Mesenchymal stem cell (in vitro differentiated cells and primary cell): ENCODE measurements around the gene RBM45.

Experiments
- DNase-seq: peaks from one replicate; pipeline ENCODE4 v3.0.0-alpha.2; 2013
- H2AFZ ChIP-seq: one replicate; pipeline ENCODE4 v1.6.1; 2013; ENCODE audit warnings: low read depth, mild to moderate bottlenecking, control low read depth, inconsistent platforms, low read length, moderate library complexity
- H2AK5ac ChIP-seq: 2 replicates; pipeline ENCODE4 v1.6.1; 2013; ENCODE audit warnings: low read length, moderate library complexity, mild to moderate bottlenecking, inconsistent platforms; ENCODE audit not compliant: severe bottlenecking
- H2BK120ac ChIP-seq: one replicate; pipeline ENCODE4 v1.6.1; 2013; ENCODE audit warnings: low read depth, mild to moderate bottlenecking, inconsistent platforms, low read length, moderate library complexity
- H2BK12ac ChIP-seq, 2 experiments: one replicate each; pipeline ENCODE4 v1.6.1; 2013; ENCODE audit warnings: inconsistent platforms in 2 of 2, low read length in 2 of 2, mild to moderate bottlenecking in 2 of 2, moderate library complexity in 2 of 2, control low read depth in 1 of 2
- H2BK15ac ChIP-seq: one replicate; pipeline ENCODE4 v1.6.1; 2013; ENCODE audit warnings: mild to moderate bottlenecking, low read depth, inconsistent platforms; ENCODE audit not compliant: poor library complexity, severe bottlenecking
- H2BK5ac ChIP-seq: 2 replicates; pipeline ENCODE4 v1.6.1; 2013; ENCODE audit warnings: low read depth, mild to moderate bottlenecking, low read length, control low read depth, inconsistent platforms; ENCODE audit not compliant: poor library complexity, severe bottlenecking
- H3K14ac ChIP-seq, 2 experiments: one replicate each; pipeline ENCODE4 v1.6.1; 2013; ENCODE audit warnings: inconsistent platforms in 2 of 2, low read length in 2 of 2, control low read depth in 1 of 2, mild to moderate bottlenecking in 1 of 2, moderate library complexity in 1 of 2
- H3K18ac ChIP-seq, 2 experiments: one replicate each; pipeline ENCODE4 v1.6.1; 2013; ENCODE audit warnings: inconsistent platforms in 2 of 2, low read length in 2 of 2, control low read depth in 1 of 2, low read depth in 1 of 2, mild to moderate bottlenecking in 1 of 2
- H3K23ac ChIP-seq, 2 experiments: one replicate each; pipeline ENCODE4 v1.6.1; 2013; ENCODE audit warnings: inconsistent platforms in 2 of 2, low read length in 2 of 2, mild to moderate bottlenecking in 2 of 2, moderate library complexity in 2 of 2, control low read depth in 1 of 2
- H3K27ac ChIP-seq: 2 replicates; pipeline ENCODE4 v1.5.1; 2013; ENCODE audit warnings: mild to moderate bottlenecking, moderate library complexity, low read length, control low read depth, inconsistent platforms; ENCODE audit not compliant: poor library complexity, severe bottlenecking
- H3K27me3 ChIP-seq, 2 experiments: 2 replicates each; pipeline versions ENCODE4 v1.6.1 to v1.7.0; 2013; ENCODE audit warnings: low read length in 2 of 2, mild to moderate bottlenecking in 2 of 2, moderate library complexity in 2 of 2, control low read depth in 1 of 2, inconsistent platforms in 1 of 2; ENCODE audit not compliant: control insufficient read depth in 1 of 2, insufficient read depth in 1 of 2
- H3K36me3 ChIP-seq, 2 experiments: 2 replicates each; pipeline versions ENCODE4 v1.6.1 to v1.7.0; 2013; ENCODE audit warnings: low read length in 2 of 2, control low read depth in 1 of 2, inconsistent platforms in 1 of 2, low read depth in 1 of 2, mild to moderate bottlenecking in 1 of 2; ENCODE audit not compliant: insufficient read depth in 2 of 2, control insufficient read depth in 1 of 2
- H3K4ac ChIP-seq, 2 experiments: one replicate each; pipeline ENCODE4 v1.6.1; 2013; ENCODE audit warnings: inconsistent platforms in 2 of 2, low read length in 2 of 2, mild to moderate bottlenecking in 2 of 2, moderate library complexity in 2 of 2, control low read depth in 1 of 2, low read depth in 1 of 2
- H3K4me1 ChIP-seq: 2 replicates; pipeline ENCODE4 v1.6.1; 2013; ENCODE audit warnings: low read depth, low read length, control low read depth; ENCODE audit not compliant: control insufficient read depth, insufficient read depth
- H3K4me2 ChIP-seq: 2 replicates; pipeline ENCODE4 v1.6.1; 2013; ENCODE audit warnings: low read length, mild to moderate bottlenecking, inconsistent platforms; ENCODE audit not compliant: poor library complexity, severe bottlenecking
- H3K4me3 ChIP-seq, 2 experiments: 2 replicates each; pipeline versions ENCODE4 v1.5.1 to v1.7.0; 2013; ENCODE audit warnings: low read length in 2 of 2, mild to moderate bottlenecking in 2 of 2, control low read depth in 1 of 2, low read depth in 1 of 2; ENCODE audit not compliant: insufficient read depth in 1 of 2
- H3K79me1 ChIP-seq: replicated peaks from 2 replicates; pipeline ENCODE4 v1.6.1; 2013; ENCODE audit warnings: mild to moderate bottlenecking, control low read depth, low read length, inconsistent platforms; ENCODE audit not compliant: poor library complexity, severe bottlenecking
- H3K9ac ChIP-seq: 2 replicates; pipeline ENCODE4 v1.7.0; 2013; ENCODE audit warnings: mild to moderate bottlenecking, low read length, moderate library complexity
- H3K9me3 ChIP-seq: 2 replicates; pipeline ENCODE4 v1.7.0; 2013; ENCODE audit warnings: mild to moderate bottlenecking, low read length; ENCODE audit not compliant: control insufficient read depth
- H4K8ac ChIP-seq: one replicate; pipeline ENCODE4 v1.6.1; 2013; ENCODE audit warnings: inconsistent platforms, mild to moderate bottlenecking, low read length, moderate library complexity
- H4K91ac ChIP-seq: one replicate; pipeline ENCODE4 v1.6.1; 2013; ENCODE audit warnings: mild to moderate bottlenecking, low read length, inconsistent platforms
- WGBS: methylation state at CpG from one replicate; pipeline ENCODE4 v1.1.7; 2013; ENCODE audit warnings: mixed read lengths; 5-methylcytosine and 5-hydroxymethylcytosine counted together

The RBM45 gene

GRCh38 chr2:178072383-178073301 lies 39.6 kb upstream of the RBM45 start, which contains the start of gene PDE11A:
Gene PDE11A (minus strand): TSS chr2:178072777. CDS start chr2:178072437, 340 bp downstream.
- Histone ChIP-seq H2BK12ac (peak within 1 kb of the TSS; percentile 46 to 70), H3K14ac (peak within 1 kb of the TSS in 1 of 2 experiments; percentile 58)

GRCh38 chr2:178074123-178075005 lies 37.9 kb upstream of the RBM45 start:
- H3K18ac ChIP-seq: no peak overlapping the region
- H3K79me1 ChIP-seq: no peaks in the 10 kb centered on the region

More at GRCh38 chr2:178072383-178073301, 39.6 kb upstream of the RBM45 start, which contains the start of gene PDE11A:
- H3K4me1 ChIP-seq: peaks cover 8% of the 10 kb centered on the region
- H3K9ac ChIP-seq: peak within 1 kb of the TSS; percentile 86
- peak; percentile 88 for DNase-seq
- H3K36me3 ChIP-seq: no peaks in the 10 kb centered on the region
- H4K91ac ChIP-seq: no peak within 1 kb of the TSS
- H3K79me1 ChIP-seq: no peaks in the 10 kb centered on the region
- H2AK5ac ChIP-seq: no peak within 1 kb of the TSS
- 3% methylated on average over 40 of the region's 44 CpGs for WGBS
- no peak within 1 kb of the TSS for H2BK15ac ChIP-seq
- H3K4ac ChIP-seq: peak within 1 kb of the TSS in 1 of 2 experiments; percentile 47
- peak within 1 kb of the TSS; percentile 57 to 83 for H3K4me3 ChIP-seq
- no peak within 1 kb of the TSS for H2BK120ac ChIP-seq
- H3K9me3 ChIP-seq: no peaks in the 10 kb centered on the region
- no peak within 1 kb of the TSS for H2BK5ac ChIP-seq
- H3K18ac ChIP-seq: peak within 1 kb of the TSS; percentile 47 to 63
- H3K27me3 ChIP-seq: peaks cover 0 to 12% of the 10 kb centered on the region in 2 experiments
- peak within 1 kb of the TSS; percentile 24 for H3K27ac ChIP-seq
- no peak within 1 kb of the TSS for H3K23ac ChIP-seq
- peak within 1 kb of the TSS; percentile 98 for H2AFZ ChIP-seq
- H3K4me2 ChIP-seq: peak within 1 kb of the TSS; percentile 79
- H4K8ac ChIP-seq: peak within 1 kb of the TSS; percentile 38

GRCh38 chr2:178075006-178075326 lies 37.3 kb upstream of the RBM45 start:
- no peak overlapping the region for H3K9ac ChIP-seq

More at GRCh38 chr2:178074123-178075005, 37.9 kb upstream of the RBM45 start:
- H2AFZ ChIP-seq: no peak overlapping the region
- H2BK15ac ChIP-seq: no peak overlapping the region
- no peak overlapping the region for H2BK12ac ChIP-seq
- no peak overlapping the region for H3K4me3 ChIP-seq
- H3K14ac ChIP-seq: no peak overlapping the region
- H3K9me3 ChIP-seq: no peaks in the 10 kb centered on the region
- H3K9ac ChIP-seq: no peak overlapping the region
- no peak overlapping the region for H3K27ac ChIP-seq
- H4K8ac ChIP-seq: peak overlapping the region; percentile 28
- no peak overlapping the region for H3K4me2 ChIP-seq
- no peak overlapping the region for H2BK5ac ChIP-seq
- no peak overlapping the region for H3K23ac ChIP-seq
- WGBS: 90% methylated on average over 6 of the region's 8 CpGs
- H2AK5ac ChIP-seq: no peak overlapping the region
- no peak overlapping the region for H2BK120ac ChIP-seq
- H4K91ac ChIP-seq: no peak overlapping the region
- no peak overlapping the region for H3K4ac ChIP-seq
- peak; percentile 32 for DNase-seq
- H3K4me1 ChIP-seq: peaks cover 8% of the 10 kb centered on the region
- H3K36me3 ChIP-seq: no peaks in the 10 kb centered on the region
- H3K27me3 ChIP-seq: peaks cover 0 to 12% of the 10 kb centered on the region in 2 experiments

GRCh38 chr2:178076130-178076529 lies 36.1 kb upstream of the RBM45 start:
- Histone ChIP-seq H3K4me2 (no peak overlapping the region), H2BK5ac (no peak overlapping the region), H3K27me3 (peaks cover 0 to 12% of the 10 kb centered on the region in 2 experiments), H3K4ac (no peak overlapping the region), H3K23ac (no peak overlapping the region), H2AK5ac (no peak overlapping the region), H3K9ac (no peak overlapping the region), H3K9me3 (no peaks in the 10 kb centered on the region), H4K8ac (no peak overlapping the region), H3K18ac (no peak overlapping the region), H2BK120ac (no peak overlapping the region), H3K27ac (no peak overlapping the region), H2BK15ac (no peak overlapping the region), H2AFZ (no peak overlapping the region), H3K36me3 (no peaks in the 10 kb centered on the region), H3K4me1 (peaks cover 8% of the 10 kb centered on the region), H4K91ac (no peak overlapping the region), H2BK12ac (no peak overlapping the region), H3K14ac (no peak overlapping the region), H3K79me1 (no peaks in the 10 kb centered on the region), H3K4me3 (no peak overlapping the region)
- no peak for DNase-seq

More at GRCh38 chr2:178075006-178075326, 37.3 kb upstream of the RBM45 start:
- H3K4me3 ChIP-seq: no peak overlapping the region
- H3K79me1 ChIP-seq: no peaks in the 10 kb centered on the region
- no peak for DNase-seq
- no peak overlapping the region for H2AK5ac ChIP-seq
- H3K14ac ChIP-seq: no peak overlapping the region
- no peak overlapping the region for H2BK12ac ChIP-seq
- no peak overlapping the region for H2BK5ac ChIP-seq
- peaks cover 0 to 12% of the 10 kb centered on the region in 2 experiments for H3K27me3 ChIP-seq
- no peak overlapping the region for H3K18ac ChIP-seq
- no peaks in the 10 kb centered on the region for H3K9me3 ChIP-seq
- no peaks in the 10 kb centered on the region for H3K36me3 ChIP-seq
- no peak overlapping the region for H3K27ac ChIP-seq
- 94% methylated on average over 1 of the region's 1 CpG for WGBS
- no peak overlapping the region for H4K91ac ChIP-seq
- no peak overlapping the region for H2BK120ac ChIP-seq
- H4K8ac ChIP-seq: no peak overlapping the region
- H3K4me1 ChIP-seq: peaks cover 8% of the 10 kb centered on the region
- H3K23ac ChIP-seq: no peak overlapping the region
- H3K4ac ChIP-seq: no peak overlapping the region
- H2BK15ac ChIP-seq: no peak overlapping the region
- no peak overlapping the region for H2AFZ ChIP-seq
- H3K4me2 ChIP-seq: no peak overlapping the region
